GM18505 (cell line): Measurements from ENCODE around the gene DUSP22.

Experiments
- ATAC-seq: cut with Tn5 transposase; IDR thresholded peaks from one replicate; pipeline ENCODE4 v1.9.1; 2021; ENCODE audit not compliant: unreplicated experiment
- POLR2A ChIP-seq: IDR thresholded peaks from 4 replicates; pipeline ENCODE4 v1.6.1; 2011; ENCODE audit warnings: borderline replicate concordance; ENCODE audit not compliant: insufficient read depth, insufficient read length; ENCODE audit errors: extremely low read depth

The DUSP22 gene

GRCh38 chr6:398065-398464, 105.8 kb downstream of the DUSP22 start:
- no peak for TF ChIP-seq POLR2A
- ATAC-seq, result no peak

- TF ChIP-seq POLR2A, result peak; percentile 67
- ATAC-seq, result no peak
These were observed 106.3 kb downstream of the DUSP22 start for GRCh38 chr6:398558-399078.

- TF ChIP-seq POLR2A, result peak; percentile 75
- peak; percentile 30 for ATAC-seq
These were observed 107.7 kb downstream of the DUSP22 start for GRCh38 chr6:399785-400534.

- no peak for ATAC-seq
These were observed 108.5 kb downstream of the DUSP22 start for GRCh38 chr6:400815-401214.

More at GRCh38 chr6:400815-401214, 108.5 kb downstream of the DUSP22 start:
- TF ChIP-seq POLR2A, result no peak
